ENCODE results near the gene COX10. TPM values are rescaled to one million over a fixed set of nuclear protein-coding genes. Genes with fewer than 3 reads are reported as not detected.

The COX10 gene
- total RNA-seq, 1 donor from 2014 or later = 11.8 TPM

GRCh38 chr17:14203388-14203787, 134.1 kb downstream of the COX10 start:
- DNase-seq (ENCODE audit: low read depth) (no peak), FAIRE-seq (no peak)
- TF ChIP-seq, protein P1, sequence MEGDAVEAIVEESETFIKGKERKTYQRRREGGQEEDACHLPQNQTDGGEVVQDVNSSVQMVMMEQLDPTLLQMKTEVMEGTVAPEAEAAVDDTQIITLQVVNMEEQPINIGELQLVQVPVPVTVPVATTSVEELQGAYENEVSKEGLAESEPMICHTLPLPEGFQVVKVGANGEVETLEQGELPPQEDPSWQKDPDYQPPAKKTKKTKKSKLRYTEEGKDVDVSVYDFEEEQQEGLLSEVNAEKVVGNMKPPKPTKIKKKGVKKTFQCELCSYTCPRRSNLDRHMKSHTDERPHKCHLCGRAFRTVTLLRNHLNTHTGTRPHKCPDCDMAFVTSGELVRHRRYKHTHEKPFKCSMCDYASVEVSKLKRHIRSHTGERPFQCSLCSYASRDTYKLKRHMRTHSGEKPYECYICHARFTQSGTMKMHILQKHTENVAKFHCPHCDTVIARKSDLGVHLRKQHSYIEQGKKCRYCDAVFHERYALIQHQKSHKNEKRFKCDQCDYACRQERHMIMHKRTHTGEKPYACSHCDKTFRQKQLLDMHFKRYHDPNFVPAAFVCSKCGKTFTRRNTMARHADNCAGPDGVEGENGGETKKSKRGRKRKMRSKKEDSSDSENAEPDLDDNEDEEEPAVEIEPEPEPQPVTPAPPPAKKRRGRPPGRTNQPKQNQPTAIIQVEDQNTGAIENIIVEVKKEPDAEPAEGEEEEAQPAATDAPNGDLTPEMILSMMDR (IDR thresholded peaks at IDR 0.05; ENCODE audit: insufficient read depth, low read length, severe bottlenecking) = peak; percentile 12
- no peak overlapping the region for H3K4me3 ChIP-seq (ENCODE audit: low read depth, low read length)
- H3K36me3 ChIP-seq (ENCODE audit: control insufficient read depth, insufficient read depth, low read length) = peaks cover 3% of the 10 kb centered on the region
- no peaks in the 10 kb centered on the region for H3K27me3 ChIP-seq (ENCODE audit: control insufficient read depth, insufficient read depth, low read length)

- TF ChIP-seq, protein P1 (IDR thresholded peaks at IDR 0.05; ENCODE audit: insufficient read depth, low read length, severe bottlenecking) = no peak
- FAIRE-seq = no peak
- Histone ChIP-seq H3K36me3 (ENCODE audit: control insufficient read depth, insufficient read depth, low read length) (peaks cover 3% of the 10 kb centered on the region), H3K4me3 (ENCODE audit: low read depth, low read length) (no peak overlapping the region), H3K27me3 (ENCODE audit: control insufficient read depth, insufficient read depth, low read length) (no peaks in the 10 kb centered on the region)
- DNase-seq (ENCODE audit: low read depth) = no peak
These were observed 134.8 kb downstream of the COX10 start for GRCh38 chr17:14204084-14204483.

DNA sequence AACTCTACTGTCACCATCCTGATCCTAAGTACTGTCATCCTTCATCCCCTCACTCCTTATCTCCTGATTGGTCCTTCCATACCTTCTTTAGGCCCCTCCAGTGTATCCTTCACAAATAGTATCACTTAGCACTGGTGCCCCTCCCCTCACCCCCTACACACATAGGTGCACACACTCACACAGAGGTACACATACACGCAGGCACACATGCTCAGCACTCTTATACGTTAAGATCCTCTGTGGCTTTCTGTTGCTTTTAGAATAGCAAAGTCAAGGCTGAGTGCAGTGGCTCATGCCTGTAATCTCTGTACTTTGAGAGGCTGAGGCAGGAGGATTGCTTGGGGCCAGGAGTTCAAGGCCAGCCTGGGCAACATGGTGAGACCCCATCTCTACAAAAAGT, 135.2 kb downstream of the COX10 start:
- Histone ChIP-seq H3K27me3 (ENCODE audit: control insufficient read depth, insufficient read depth, low read length) (no peaks in the 10 kb centered on the region), H3K4me3 (ENCODE audit: low read depth, low read length) (no peak overlapping the region), H3K36me3 (ENCODE audit: control insufficient read depth, insufficient read depth, low read length) (peaks cover 3% of the 10 kb centered on the region)
- no peak for FAIRE-seq
- TF ChIP-seq, protein P1 (IDR thresholded peaks at IDR 0.05; ENCODE audit: insufficient read depth, low read length, severe bottlenecking) = no peak
- no peak for DNase-seq (ENCODE audit: low read depth)

DNA sequence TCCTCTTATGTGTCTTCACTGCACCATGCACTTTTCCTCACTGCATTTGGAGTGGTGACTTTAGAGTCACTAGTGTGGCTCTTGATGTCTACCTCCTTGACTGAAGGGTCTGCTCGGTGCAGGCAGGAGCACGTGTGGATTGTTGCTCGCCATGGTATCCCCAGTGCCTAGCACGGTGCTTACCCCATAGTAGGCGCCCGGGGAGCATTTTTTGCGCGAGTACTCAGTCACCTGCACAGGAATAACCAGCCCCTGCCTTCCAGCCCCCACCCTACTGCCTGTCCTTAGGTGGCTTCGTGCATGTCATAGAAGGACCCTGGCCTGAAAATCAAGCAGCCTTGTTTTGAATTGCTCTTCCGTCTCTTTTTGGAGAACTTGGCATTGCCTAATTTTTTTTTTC, 136.1 kb downstream of the COX10 start:
- no peaks in the 10 kb centered on the region for H3K27me3 ChIP-seq (ENCODE audit: control insufficient read depth, insufficient read depth, low read length)
- peaks cover 4% of the 10 kb centered on the region for H3K36me3 ChIP-seq (ENCODE audit: control insufficient read depth, insufficient read depth, low read length)
- H3K4me3 ChIP-seq (ENCODE audit: low read depth, low read length) = no peak overlapping the region
- FAIRE-seq = no peak
- TF ChIP-seq, protein P1 (IDR thresholded peaks at IDR 0.05; ENCODE audit: insufficient read depth, low read length, severe bottlenecking) = no peak
- DNase-seq (ENCODE audit: low read depth) = no peak

- TF ChIP-seq, protein P1 (IDR thresholded peaks at IDR 0.05; ENCODE audit: insufficient read depth, low read length, severe bottlenecking) = no peak
- Histone ChIP-seq H3K27me3 (ENCODE audit: control insufficient read depth, insufficient read depth, low read length) (no peaks in the 10 kb centered on the region), H3K36me3 (ENCODE audit: control insufficient read depth, insufficient read depth, low read length) (peaks cover 6% of the 10 kb centered on the region), H3K4me3 (ENCODE audit: low read depth, low read length) (no peak overlapping the region)
- FAIRE-seq = peak; percentile 99
- peak; percentile 95 for DNase-seq (ENCODE audit: low read depth)
These were observed 136.7 kb downstream of the COX10 start for GRCh38 chr17:14205992-14206461.

GRCh38 chr17:14206891-14207290, 137.6 kb downstream of the COX10 start:
- H3K27me3 ChIP-seq (ENCODE audit: control insufficient read depth, insufficient read depth, low read length) = no peaks in the 10 kb centered on the region
- no peak overlapping the region for H3K4me3 ChIP-seq (ENCODE audit: low read depth, low read length)
- FAIRE-seq = no peak
- TF ChIP-seq, protein P1 (IDR thresholded peaks at IDR 0.05; ENCODE audit: insufficient read depth, low read length, severe bottlenecking) = no peak
- peaks cover 6% of the 10 kb centered on the region for H3K36me3 ChIP-seq (ENCODE audit: control insufficient read depth, insufficient read depth, low read length)
- DNase-seq (ENCODE audit: low read depth) = no peak

Measured in bronchial epithelial cell (primary cell).